GM19351 (cell line): Measurements from ENCODE around the gene ANKRD31.
"Not testable (repeated sequence)": the region's sequence is repeated elsewhere in the genome, so short reads cannot be mapped to it uniquely, and the experiment has no call there.

Experiments used
- ATAC-seq: cut with Tn5 transposase; IDR thresholded peaks from one replicate; pipeline ENCODE4 v1.9.1; 2021; ENCODE audit warnings: mild to moderate bottlenecking, moderate library complexity; ENCODE audit not compliant: unreplicated experiment

ANKRD31 gene, protein sequence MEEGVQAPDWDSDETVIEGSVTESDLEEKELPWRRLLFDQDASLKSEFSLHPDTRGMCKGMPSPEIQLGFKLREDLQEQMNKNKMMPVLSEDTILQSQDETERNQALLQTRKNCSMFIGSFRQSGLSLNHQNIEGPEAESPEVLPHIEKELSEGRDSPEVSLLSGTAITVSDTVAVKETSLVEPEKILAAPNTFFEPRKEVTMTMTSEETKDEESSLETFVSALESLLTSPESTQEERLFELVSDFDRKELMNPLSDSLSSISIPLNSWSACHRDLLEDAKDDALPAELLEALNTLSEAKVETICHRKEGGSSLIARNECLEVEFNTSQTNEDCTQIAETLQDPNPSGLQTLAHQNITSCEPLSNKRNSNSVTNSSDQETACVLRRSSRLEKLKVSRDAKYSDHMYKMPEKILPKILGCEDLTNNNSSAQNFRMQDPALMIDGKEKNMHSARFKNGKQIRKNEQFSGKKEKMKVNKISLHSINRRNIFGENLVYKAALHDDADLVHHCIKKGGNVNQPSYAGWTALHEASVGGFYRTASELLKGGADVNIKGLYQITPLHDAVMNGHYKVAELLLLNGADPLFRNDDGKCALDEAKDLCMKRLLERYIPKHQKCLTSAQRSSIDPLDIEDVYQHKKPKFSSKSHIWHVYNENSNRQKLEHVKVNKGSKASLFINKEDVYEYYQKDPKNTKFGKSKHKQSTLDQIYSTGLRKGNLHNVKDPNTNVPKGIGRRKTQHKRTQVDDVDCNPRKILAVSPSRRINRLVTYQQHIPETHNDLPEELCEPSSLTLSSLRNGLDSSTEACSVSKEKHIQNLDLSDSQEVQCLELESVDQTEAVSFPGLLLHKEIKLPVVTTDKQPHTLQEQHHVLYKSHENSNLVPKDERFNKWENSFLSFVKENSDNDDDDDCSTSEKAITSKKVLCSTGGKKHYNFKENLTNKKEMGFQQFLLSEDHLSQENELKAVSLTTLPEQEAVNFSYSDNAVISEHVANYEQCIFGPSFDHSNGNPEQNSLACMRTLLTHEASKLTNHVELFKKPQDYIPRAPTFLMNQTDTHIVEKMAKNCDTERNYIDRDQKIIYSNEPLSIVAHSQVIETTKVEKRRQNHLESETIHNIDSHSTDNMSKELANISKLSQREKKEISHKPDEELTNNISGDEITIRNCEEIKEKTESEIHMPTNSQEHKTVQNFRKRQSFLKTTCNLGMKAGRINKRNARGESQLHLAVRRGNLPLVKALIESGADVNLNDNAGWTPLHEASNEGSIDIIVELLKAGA (N-terminal part only)

DNA sequence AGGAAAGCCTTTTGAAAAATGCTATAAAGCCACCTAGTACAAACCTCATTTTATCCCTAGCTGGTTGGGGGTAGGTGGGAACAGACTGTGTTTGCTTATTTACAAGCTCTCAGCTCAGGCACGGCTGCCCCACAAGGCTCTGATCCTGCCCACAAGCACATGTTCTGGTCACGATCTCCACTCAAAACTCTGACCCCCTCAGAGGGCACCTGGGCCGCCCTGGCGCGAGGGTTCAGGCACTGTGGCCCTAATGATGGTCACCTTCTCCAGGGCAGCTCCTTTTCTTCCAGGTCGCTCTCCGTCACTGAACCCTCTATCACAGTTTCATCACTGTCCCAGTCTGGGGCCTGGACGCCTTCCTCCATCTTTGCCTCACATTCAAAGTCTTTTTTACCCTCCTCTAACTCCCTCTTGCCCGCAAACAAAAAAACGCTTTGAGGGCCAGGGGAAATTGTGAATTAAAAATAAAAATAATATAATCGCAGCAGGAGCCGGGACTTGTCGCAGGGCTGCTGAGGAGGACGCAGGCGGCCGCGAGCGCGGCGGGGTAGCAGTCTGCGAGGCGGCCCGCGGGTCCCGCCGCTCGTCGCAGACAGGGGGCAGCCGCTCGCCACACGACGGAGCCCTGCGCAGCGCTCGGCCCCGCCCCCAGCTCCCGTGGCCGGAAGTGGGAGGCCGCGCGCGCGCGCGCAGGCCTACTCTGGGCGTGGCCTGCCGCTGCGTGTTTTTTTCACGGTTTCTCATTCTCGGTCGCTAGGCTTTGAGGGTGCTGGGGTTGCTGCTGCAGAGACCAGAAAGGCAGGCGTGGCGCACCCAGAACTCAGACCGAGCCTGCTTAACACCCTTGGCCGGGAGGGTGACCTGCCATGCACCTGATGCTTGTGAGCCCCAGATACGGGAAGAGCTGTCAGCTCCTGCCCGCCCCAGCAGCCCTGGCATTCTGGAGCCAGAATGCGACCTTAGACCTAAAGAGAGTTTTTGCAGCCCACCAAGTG, at the start of gene ANKRD31:
ANKRD31 (minus strand) TSS at position 557 of the 995 bp plus-strand sequence; CDS start at position 365, 192 bp downstream.
- peak; percentile 96 for ATAC-seq

DNA sequence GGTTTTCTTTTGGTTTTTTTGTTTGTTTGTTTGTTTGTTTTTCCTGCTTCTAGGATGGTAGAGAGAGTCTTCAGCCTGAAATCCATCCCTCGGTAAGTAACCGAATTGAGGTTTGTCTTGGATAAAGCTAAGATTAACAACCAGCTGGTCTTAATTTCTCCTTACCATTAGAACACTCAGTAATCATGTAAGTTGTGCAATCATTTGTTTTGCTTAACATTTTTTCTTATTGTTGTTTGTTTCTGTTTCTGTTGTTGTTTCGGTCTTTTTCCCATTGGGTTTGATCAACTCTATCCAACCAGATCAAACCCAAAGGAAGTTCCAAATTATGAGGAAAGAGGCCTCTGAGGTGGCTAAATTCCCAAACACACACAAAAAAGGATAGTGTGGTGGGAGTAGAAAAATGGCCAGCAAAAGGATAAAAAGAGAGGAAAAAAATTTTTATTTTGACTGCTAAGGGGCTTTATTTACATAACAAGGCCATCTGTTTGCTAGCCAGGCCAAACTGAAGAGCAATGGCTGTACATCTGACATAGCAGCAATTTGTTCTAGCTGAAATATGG, 49.6 kb upstream of the ANKRD31 start:
- ATAC-seq, result no peak

- ATAC-seq, result no peak
Measured at GRCh38 chr5:75282581-75282980, 45.9 kb upstream of the ANKRD31 start.

DNA sequence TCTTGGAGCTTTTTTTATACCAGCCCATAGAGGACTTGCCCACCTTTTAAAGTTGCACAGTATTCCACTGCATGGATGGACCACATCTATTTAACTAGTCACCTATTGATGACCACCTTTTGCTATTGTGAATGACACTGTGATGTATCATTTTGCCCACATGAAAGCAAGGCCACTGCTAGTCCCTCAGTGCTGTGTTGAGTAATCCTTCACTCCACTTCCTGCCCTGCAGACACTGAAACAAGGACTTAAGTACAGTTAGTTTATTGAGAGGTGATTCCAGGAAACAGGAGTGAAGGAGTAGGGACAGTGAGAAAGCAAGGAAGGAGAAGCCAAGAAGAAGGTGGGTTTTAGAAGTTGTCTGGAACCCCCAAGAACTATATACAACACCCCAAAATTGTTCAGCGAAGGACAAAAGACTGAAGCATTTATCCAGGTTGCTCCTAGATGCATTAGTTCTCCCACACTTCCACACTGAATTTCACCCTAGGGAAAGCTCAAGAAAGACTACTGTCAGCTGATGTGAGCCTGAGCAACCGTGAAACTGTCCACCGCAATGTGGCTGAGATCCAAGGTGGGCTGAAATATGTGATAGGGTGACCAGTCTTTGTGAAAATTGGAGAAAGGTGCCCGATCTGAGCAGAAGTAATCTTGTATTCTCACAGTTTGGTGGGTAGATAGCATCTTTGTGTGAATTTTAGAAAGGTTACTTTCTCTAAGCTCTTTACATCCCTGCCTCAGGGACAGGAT, 45.2 kb upstream of the ANKRD31 start:
- no peak for ATAC-seq

DNA sequence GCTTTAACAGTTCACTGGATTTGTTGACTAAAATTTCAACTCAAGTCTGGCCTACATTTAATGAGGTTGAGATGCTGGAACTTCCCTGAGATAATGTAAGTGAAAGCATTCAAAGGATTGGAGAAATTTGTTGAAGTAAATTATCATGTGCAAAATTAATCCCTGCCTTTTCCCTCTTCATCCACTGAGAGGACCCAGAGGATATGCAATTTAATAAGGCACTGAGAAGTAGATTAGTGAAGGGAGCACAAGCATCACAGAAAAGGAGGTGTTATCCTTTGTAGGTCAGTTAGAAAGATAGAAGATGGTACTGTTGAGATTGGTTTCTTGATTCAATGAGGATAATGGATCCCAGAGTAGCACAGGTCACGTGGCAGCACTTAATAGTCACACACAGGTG, 42.6 kb upstream of the ANKRD31 start:
- no peak for ATAC-seq

DNA sequence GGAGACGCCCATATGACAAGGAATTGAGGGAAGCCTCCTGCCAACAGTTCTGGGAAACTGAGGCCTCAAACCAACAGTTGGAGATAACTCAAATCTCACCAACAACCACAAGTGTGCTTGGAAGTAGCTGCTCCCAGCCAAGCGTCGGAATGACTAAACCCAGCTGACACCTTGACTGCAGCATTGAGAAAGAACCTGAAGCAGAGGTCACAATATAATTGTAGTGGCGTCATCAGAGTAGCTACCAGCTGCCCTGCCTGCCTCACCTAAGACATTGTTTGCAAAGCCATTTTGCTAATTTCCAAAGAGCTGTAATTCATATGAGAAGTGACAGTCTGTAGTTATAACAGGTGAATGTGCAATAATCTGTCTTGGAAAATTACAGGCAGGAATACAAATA, 40.8 kb upstream of the ANKRD31 start:
- ATAC-seq, result no peak

DNA sequence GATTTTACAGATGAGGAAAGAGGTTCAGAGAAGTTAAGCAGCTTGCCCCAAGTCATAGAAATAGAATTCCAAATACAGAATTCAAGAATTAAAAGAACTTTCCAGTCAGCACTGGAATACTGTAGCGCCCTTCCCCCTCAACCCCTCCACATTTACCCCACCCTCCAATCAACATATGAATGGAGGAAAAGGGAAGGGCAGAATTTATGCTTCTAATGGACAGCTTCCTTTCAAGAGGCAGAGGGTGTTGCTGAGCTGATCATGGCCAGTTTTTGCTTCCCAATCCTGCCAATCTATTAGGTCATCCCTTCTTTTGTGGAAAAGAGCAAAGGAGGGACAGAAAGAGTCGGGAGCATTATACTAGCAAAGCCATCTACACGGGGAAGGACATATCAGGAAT, 39.1 kb upstream of the ANKRD31 start:
- ATAC-seq, result no peak

GRCh38 chr5:75275147-75275546, 38.5 kb upstream of the ANKRD31 start:
- no peak for ATAC-seq

DNA sequence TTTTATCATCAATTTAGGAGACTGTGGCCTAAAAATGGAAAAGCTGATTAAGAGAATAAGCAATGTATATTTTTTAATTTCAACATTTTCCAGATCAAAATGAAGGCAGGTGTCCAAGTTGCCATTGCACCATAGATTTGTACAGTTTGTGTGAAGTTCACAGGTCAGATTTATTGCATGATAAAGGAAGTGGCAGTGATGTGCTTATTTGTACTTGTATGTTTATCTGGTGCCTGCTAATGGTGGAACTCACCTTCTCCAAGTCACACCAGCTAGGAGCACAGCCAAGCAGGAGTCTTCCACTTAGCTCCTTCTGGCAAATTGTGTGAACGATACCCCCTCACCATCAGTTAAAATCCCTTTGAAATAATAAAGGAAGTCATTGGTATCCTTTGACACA, 37.8 kb upstream of the ANKRD31 start:
- ATAC-seq, result no peak

- not testable (repeated sequence) for ATAC-seq
Measured at GRCh38 chr5:75270605-75271004, 33.9 kb upstream of the ANKRD31 start.

DNA sequence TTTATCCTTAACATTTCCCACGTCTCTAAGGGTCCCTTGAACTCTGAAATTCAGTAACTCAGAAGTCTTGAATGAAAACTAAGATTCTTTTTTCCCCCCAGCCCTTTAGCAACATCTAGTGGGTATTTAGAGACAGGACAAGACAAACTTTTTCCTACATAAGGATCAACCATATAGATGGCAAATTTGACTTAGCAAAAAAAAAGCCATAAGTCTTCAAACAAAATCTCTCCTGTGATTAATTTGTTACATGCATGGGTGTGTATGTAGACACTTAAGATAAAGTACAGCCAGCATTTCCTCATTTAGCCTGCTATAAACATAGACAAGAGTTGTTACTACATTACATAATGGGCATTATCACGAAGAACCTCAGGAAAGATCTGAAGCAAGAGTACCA, 29.1 kb upstream of the ANKRD31 start:
- ATAC-seq, result no peak

GRCh38 chr5:75262271-75262670, 25.6 kb upstream of the ANKRD31 start:
- ATAC-seq, result no peak

DNA sequence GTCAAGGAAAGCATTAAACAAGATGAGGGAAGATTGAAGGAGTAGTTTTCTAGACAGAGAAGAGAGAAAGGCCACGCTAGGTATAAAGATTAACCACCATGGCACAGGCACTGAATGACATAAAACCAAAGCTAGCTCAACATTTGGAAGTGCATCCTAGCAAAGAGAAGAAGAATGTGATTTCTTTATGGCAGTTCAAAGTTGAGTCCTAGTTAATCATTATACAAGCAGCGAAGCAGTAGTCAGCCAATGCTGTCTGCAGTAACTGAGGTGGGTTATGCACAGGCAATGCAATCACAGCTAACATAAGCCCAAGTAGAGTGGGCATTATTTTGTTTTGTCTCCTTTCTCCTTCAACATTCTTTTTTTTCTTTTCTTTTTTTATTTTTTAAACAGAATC, 24.0 kb upstream of the ANKRD31 start:
- no peak for ATAC-seq

DNA sequence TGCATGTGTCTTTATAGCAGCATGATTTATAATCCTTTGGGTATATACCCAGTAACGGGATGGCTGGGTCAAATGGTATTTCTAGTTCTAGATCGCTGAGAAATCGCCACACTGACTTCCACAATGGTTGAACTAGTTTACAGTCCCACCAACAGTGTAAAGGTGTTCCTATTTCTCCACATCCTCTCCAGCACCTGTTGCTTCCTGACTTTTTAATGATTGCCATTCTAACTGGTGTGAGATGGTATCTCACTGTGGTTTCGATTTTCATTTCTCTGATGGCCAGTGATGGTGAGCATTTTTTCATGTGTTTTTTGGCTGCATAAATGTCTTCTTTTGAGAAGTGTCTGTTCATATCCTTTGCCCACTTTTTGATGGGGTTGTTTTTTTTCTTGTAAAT, 13.8 kb upstream of the ANKRD31 start:
- not testable (repeated sequence) for ATAC-seq

DNA sequence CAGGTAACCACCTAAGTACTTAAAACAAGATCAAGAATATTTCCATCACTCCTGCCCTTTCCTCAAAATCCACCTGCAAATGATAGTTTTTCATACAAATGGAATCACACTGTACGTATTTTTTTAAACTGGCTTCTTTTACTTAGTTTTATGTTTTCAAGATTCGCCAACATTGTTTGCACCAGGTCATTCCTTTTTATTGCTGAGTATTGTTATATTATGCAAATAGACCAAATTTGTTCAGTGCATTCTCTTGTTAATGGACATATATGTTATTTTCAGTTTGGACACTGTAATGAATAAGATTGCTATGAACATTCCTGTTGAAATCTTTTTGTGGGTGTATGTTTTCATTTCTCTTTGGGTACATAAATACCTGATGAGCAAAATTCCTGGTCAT, 8.3 kb upstream of the ANKRD31 start:
- no peak for ATAC-seq

DNA sequence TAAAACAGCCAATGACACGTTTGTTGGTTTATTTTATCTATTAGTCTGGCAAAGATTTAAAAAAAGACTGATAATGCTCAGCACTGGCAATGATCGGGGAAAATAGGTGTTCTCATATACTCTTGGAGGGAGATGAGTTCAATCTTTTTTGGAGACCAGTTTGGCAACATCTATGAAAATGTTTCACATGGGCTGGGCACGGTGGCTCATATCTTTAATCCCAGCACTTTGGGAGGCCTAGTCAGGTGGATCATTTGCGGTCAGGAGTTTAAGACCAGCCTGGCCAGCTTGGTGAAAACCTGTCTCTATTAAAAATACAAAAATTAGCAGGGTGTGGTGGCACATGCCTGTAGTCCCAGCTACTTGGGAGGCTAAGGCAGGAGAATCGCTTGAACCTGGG, 6.8 kb upstream of the ANKRD31 start:
- ATAC-seq, result no peak

DNA sequence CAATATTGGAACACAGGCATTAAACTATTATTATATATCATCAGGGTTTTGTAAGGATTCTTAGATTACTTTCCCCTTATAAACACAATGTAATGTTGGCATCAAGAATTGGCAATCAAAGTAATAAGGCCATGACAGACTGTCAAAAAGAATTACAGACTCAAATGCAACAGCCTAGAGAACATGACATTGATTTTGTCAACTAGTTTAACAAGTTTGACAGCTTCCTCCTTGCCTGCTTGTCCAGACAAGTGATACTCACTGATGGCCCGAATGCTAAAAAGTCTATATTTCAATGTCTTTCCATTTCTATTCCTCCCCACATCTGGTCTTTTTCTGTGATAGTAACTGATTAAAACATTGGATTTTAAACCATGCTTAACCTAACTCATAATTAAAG, 6.4 kb upstream of the ANKRD31 start:
- no peak for ATAC-seq

DNA sequence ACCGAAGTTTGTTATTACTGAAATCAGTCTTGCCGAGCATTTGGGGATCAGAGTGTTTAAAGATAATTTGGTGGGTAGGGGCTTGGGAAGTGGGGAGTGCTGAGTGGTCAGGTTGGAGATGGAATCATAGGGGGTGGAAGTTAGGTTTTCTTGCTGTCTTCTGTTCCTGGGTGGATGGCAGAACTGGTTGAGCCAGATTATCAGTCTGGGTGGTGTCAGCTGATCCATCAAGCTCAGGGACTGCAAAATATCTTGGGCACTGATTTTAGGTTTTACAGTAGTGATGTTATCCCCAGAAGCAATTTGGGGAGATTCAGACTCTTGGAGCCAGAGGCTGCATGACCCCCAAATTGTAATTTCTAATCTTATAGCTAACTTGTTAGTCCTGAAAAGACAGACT, 5.4 kb upstream of the ANKRD31 start:
- no peak for ATAC-seq

DNA sequence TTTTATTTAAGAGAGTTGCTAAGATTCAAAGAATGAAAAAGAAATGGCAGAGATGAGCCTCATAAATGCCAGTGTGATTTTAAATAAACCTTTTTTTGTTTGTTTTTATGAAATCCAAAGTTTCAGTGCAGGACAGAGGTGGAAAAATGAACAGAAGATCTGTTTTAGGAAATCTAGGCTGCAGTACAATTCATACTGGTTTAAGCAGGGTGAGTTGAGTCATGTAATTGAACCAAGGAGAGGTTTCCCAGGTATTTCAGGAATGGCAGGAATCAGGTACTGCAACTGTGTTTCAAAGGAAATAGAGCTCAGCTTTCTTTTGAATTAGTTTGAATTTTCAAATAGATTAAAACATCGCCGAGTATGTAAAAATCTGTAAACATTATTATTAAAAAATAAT, 3.0 kb upstream of the ANKRD31 start:
- no peak for ATAC-seq
